Activated CD8-positive, alpha-beta memory T cell treated with anti-CD3 and anti-CD28 coated beads, Interleukin-2, amount 50 U/mL, for 24 hours (primary cell): ENCODE measurements around the gene OR10W1.

Experiments used
- DNase-seq: peaks from one replicate; pipeline ENCODE4 v3.0.0-alpha.2; 2020; ENCODE audit errors: extremely low read depth

The OR10W1 gene, protein sequence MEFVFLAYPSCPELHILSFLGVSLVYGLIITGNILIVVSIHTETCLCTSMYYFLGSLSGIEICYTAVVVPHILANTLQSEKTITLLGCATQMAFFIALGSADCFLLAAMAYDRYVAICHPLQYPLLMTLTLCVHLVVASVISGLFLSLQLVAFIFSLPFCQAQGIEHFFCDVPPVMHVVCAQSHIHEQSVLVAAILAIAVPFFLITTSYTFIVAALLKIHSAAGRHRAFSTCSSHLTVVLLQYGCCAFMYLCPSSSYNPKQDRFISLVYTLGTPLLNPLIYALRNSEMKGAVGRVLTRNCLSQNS

DNA sequence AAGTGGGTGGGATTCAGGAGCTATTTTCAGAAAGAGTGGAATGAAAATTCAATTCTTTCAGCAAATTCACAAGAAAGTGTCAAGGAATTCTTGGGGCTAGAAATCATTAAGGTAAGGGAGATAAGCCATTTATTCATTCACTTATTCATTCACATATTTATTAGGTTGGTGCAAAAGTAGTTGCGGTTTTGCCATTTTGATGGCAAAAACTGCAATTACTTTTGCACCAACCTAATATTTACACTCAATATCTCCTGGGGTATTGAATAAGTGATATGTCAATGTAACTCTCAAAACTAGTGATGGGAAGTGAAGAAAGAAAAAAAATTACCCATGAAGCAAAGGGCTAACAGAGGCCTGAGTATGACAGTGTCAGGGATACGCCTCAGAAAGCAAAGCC, at the start of gene OR10W1:
TSS of gene OR10W1 (minus strand) at position 119 of the 400 bp plus-strand sequence. CDS start 402 bp downstream, outside the sequence.
- DNase-seq = no peak

DNA sequence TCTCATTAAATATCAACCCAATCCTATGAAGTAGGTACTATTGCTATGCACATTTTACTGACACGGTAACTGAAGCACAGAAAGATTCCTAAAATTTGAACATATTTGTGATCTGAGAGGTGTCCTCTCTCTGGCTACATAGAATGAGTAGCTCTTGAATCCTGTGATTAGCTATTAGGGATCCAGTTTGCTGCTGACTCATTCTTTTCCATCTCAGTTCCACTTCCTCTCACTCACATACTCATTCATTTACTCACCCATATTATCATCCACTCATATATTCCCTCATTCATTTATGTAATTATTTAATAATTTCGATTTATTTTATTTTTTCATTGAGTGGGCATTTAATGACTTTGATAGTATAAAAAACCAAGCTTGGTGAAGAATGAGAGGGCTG, 48.1 kb upstream of the OR10W1 start:
- DNase-seq = no peak

DNA sequence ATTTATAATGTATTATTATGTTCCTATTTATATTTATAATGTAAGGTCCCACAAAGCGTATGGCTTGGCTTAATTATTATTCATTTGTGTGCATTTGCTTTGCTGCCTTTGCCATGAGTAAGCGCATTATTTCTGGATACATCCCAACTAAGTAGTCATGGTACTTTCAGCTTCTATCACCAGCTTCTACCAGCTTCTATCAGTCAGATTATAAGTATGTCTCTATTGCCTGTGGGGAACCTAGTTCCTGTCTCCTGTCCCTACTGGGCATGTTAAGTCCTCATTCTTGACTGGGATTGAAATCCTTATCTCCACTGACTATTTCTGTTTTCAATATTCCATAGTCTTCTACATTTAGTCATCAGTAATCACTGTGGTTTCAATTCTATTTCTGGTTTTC, 33.5 kb upstream of the OR10W1 start:
- DNase-seq = no peak

DNA sequence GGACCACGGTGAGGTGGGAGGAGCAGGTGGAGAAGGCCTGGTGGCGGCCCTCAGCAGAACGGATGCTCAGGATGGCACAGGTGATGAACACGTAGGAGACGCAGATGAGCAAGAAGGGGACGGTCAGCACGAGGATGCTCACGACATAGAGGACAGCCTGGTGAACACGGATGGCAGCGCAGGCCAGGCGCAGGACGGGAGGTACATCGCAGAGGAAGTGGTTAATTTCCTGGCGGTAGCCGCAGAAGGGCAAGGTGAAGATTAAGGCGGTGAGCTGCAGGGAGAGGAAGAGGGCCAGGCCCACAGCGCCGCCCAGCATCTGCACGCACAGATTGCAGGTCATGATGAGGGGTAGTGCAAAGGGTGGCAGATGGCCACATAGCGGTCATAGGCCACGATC, 24.0 kb upstream of the OR10W1 start:
- DNase-seq = no peak

DNA sequence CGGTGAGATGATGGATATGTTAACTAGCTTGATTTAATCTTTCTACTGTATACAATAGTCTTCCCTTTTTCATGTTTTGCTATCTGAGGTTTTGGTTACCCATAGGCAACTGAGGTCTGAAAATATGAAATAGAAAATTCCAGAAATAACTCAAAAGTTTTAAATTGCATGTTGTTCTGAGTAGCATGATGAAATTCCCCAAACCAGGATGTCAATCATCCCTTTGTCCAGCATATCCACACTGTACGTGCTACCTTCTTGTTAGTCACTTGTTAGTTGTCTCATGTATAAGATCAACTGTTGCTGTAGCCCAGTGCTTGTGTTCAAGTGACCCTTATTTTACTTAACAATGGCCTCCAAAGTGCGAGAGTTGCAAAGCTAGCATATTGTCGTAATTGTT, 21.2 kb upstream of the OR10W1 start:
- no peak for DNase-seq

DNA sequence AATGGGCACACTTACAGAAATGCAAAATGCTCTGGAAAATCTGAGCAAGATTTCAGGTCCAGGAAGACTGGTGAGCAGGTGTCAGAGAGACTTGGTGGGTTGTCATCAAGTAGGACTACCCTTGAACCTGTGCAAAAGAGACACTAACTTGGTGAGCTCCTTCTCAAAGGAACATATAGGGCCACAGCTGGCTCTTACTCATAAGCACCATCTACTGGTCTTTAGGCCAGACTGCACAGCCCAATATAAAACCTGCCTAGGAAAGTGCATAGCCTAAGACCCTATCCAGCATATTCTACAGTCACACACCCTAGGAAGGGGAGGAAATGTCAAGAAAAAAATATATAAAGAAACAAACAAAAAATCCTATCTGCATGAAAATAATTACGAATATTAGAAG, 18.2 kb upstream of the OR10W1 start:
- DNase-seq = no peak

DNA sequence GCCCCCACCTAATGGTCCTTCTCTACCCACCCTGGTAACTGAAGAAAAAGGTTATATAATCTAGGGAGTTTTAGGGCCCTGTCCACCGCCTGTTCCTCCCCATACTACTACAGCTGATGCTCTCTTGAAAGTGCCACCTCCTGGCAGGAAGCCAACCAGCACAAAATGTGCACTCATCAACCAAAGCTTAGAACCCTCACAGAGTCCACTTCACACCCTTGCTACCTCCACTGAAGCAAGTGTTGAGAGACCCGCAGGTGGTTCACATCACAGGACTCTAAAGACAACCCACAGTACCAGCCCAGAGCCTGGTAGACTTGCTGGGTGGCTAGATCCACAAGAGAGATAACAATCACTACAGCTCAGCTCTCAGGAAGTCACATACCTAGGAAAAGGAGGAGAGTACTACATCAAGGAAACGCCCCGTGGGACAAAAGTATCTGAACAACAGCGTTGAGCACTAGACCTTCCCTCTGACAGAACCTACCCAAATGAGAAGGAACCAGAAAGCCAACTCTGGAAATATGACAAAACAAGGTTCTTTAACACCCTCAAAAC, 17.5 kb upstream of the OR10W1 start:
- DNase-seq = no peak

DNA sequence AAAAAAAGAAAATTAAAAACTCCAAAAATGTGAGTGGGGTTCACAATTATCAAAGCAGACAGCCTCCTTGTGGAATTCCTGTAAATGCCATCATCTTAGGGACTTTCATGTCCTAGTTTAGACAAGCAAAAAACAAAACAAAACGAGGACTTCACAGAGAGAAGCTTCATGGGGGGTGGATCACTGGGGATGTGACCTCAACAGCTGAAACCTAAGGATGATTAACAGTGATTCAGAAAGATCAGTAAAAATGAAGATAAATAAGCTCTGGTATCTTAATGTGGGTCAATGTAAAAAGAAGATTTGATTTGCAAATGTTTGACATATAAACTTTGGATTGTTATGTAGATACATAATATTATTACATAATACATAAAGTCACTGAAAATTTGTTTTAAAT, 8.1 kb upstream of the OR10W1 start:
- DNase-seq = no peak

DNA sequence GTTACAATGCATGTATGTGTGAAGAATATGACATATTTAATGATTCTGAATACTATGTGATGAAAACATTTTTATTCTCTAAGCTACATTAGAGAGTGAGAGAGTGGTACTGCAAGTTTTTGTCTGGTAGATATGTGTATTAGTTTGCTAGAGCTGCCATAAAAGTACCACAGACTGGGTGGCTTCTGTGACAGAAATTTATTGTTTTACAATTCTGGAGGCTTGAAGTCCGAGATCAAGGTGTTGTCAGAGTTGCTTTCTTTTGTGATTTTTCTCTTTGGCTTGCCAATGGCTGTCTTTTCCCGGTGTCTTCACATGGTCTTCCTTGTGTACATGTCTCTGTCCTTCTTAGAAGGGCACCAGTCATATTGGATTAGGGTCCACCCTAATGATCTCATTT, 6.9 kb upstream of the OR10W1 start:
- DNase-seq = no peak

DNA sequence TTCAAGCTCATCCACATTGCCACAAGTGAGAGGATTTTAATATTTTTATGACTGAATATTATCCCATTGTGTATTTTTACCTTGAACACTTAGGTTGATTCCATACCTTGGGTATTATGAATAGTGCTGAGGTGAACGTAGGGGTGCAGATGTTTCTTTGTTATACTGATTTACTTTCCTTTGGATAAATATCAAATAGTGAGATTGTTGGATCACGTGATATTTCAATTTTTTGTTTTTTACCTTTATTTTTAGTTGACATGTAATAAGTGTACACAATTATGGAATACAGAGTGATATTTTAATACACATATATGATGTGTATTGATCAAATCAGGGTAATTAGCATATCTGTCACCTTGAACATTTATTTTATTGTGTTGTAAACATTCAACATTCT, 8.1 kb downstream of the OR10W1 start:
- no peak for DNase-seq

DNA sequence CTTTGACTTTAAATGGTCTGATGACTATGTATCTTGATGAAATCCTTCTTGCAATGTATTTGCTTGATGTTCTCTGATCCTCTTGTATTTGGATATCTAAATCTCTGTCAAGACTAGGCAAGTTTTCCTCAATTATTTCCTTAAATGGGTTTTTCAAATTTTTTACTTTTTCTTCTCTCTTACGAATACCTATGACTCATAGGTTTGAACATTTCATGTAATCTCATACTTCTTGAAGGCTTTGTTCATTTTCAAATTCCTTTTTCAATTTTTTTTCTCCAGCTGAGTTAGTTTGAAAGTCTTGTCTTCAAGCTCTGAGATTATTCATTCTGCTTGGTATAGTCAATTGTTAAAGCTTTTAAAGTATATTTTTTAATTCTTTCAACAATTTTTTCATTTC, 13.1 kb downstream of the OR10W1 start:
- no peak for DNase-seq

DNA sequence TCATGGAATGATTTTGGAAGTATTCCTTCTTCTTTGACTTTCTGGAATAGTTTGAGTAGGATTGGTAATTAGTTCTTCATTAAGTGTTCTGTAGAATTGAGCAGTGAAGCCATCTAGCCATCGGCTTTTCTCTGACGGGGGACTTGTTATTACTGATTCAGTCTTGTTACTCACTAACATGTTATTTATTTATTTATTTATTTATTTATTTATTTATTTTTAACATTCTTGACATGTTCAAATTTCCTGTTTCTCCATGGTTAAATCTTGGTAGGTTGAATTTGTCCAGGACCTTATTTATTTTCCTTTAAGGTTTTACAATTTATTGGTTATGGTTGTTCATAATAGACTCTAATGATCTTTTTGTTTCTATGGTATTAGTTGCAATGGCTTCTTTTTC, 24.1 kb downstream of the OR10W1 start:
- DNase-seq = no peak

DNA sequence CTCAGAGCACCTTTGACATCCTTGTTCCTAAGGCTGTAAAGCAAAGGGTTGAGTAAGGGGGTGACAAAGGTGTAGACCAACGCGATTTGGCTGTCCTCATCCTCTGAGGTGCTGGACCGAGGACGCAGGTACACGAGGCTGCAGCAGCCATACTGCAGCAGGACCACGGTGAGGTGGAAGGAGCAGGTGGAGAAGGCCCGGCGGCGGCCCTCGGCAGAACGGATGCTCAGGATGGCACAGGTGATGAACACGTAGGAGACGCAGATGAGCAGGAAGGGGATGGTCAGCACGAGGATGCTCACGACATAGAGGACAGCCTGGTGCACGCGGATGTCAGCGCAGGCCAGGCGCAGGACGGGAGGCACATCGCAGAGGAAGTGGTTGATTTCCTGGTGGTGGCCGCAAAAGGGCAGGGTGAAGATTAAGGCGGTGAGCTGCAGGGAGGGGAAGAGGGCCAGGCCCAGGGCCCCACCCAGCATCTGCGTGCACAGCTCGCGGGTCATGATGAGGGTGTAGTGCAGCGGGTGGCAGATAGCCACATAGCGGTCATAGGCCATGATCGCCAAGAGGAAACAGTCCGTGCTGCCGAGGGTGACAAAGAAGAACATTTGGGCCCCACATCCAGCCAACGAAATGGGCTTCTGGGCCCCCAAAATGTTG, 40.0 kb downstream of the OR10W1 start:
- no peak for DNase-seq

DNA sequence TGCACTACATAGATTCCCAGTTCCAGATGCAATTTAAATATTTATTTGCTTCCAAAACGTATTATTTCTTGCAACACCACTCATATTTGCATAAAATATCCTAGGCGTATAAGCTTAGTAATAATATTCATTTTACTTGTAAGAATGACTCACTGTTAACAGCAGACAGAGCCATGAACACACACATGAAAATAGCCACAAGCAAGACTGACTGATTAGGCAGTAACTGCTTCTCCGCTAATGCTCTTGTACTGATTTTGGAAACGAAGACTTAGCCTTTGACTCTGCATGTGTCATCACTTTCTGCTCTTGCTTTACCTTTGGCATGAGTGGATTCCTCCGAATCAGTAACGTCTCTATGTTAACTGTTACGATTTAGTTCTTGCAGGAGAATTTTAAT, 45.3 kb downstream of the OR10W1 start:
- no peak for DNase-seq
